ENCODE results near the gene EFCAB11.

EFCAB11 gene

DNA sequence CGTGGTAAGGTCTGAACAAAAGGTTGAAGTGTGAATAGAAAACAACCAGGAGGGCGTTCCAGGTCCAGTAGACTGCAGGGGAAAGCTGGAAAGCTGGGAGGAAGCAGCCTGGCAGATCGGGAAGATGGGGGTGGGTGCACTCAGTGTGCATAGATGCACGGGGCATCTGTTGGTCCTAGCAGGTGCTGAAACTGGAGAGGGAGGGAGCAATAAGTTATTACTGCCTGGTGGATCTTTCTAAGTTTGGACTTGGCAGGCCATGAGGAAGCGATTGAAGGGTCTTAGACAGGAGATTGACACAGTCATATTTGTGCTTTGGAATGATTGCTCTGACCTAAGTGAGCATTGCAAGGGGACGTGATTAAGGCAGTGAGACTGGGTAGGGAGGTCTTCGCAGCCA, 194.4 kb downstream of the EFCAB11 start:
- no peak for TF ChIP-seq GABPA (IDR thresholded peaks at IDR 0.05; ENCODE audit: low read depth)
- no peak for TF ChIP-seq REST (IDR thresholded peaks at IDR 0.05; ENCODE audit: insufficient replicate concordance, low read depth)
- no peak for TF ChIP-seq SPI1 (IDR thresholded peaks at IDR 0.05; ENCODE audit: borderline replicate concordance, low read depth)
- TF ChIP-seq, protein P1, sequence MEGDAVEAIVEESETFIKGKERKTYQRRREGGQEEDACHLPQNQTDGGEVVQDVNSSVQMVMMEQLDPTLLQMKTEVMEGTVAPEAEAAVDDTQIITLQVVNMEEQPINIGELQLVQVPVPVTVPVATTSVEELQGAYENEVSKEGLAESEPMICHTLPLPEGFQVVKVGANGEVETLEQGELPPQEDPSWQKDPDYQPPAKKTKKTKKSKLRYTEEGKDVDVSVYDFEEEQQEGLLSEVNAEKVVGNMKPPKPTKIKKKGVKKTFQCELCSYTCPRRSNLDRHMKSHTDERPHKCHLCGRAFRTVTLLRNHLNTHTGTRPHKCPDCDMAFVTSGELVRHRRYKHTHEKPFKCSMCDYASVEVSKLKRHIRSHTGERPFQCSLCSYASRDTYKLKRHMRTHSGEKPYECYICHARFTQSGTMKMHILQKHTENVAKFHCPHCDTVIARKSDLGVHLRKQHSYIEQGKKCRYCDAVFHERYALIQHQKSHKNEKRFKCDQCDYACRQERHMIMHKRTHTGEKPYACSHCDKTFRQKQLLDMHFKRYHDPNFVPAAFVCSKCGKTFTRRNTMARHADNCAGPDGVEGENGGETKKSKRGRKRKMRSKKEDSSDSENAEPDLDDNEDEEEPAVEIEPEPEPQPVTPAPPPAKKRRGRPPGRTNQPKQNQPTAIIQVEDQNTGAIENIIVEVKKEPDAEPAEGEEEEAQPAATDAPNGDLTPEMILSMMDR (IDR thresholded peaks at IDR 0.05; ENCODE audit: insufficient read depth, low read length), result no peak
- no peak for TF ChIP-seq POLR2AphosphoS5 (IDR thresholded peaks at IDR 0.05; ENCODE audit: low read depth)
- Histone ChIP-seq H3K27me3 (ENCODE audit: insufficient read depth, poor library complexity, severe bottlenecking) (no peaks in the 10 kb centered on the region), H3K27ac (replicated peaks) (no peak overlapping the region), H3K4me3 (replicated peaks; ENCODE audit: insufficient read depth, low read length) (no peak overlapping the region)
- DNase-seq (ENCODE audit: low read depth in 1 of 2, low spot score in 1 of 2), result no peak

GRCh38 chr14:89757313-89757939, 197.1 kb downstream of the EFCAB11 start:
- H3K4me3 ChIP-seq (replicated peaks; ENCODE audit: insufficient read depth, low read length), result no peak overlapping the region
- no peak for DNase-seq (ENCODE audit: low read depth in 1 of 2, low spot score in 1 of 2)
- H3K27ac ChIP-seq (replicated peaks), result no peak overlapping the region
- TF ChIP-seq POLR2AphosphoS5 (IDR thresholded peaks at IDR 0.05; ENCODE audit: low read depth) (no peak), SPI1 (IDR thresholded peaks at IDR 0.05; ENCODE audit: borderline replicate concordance, low read depth) (no peak), GABPA (IDR thresholded peaks at IDR 0.05; ENCODE audit: low read depth) (no peak), REST (IDR thresholded peaks at IDR 0.05; ENCODE audit: insufficient replicate concordance, low read depth) (no peak)
- TF ChIP-seq, protein P1 (IDR thresholded peaks at IDR 0.05; ENCODE audit: insufficient read depth, low read length), result no peak
- no peaks in the 10 kb centered on the region for H3K27me3 ChIP-seq (ENCODE audit: insufficient read depth, poor library complexity, severe bottlenecking)

- no peak overlapping the region for H3K27ac ChIP-seq (replicated peaks)
- no peak for DNase-seq (ENCODE audit: low read depth in 1 of 2, low spot score in 1 of 2)
- TF ChIP-seq SPI1 (IDR thresholded peaks at IDR 0.05; ENCODE audit: borderline replicate concordance, low read depth) (no peak), POLR2AphosphoS5 (IDR thresholded peaks at IDR 0.05; ENCODE audit: low read depth) (no peak), REST (IDR thresholded peaks at IDR 0.05; ENCODE audit: insufficient replicate concordance, low read depth) (no peak), GABPA (IDR thresholded peaks at IDR 0.05; ENCODE audit: low read depth) (no peak)
- TF ChIP-seq, protein P1 (IDR thresholded peaks at IDR 0.05; ENCODE audit: insufficient read depth, low read length), result no peak
- H3K27me3 ChIP-seq (ENCODE audit: insufficient read depth, poor library complexity, severe bottlenecking), result no peaks in the 10 kb centered on the region
- H3K4me3 ChIP-seq (replicated peaks; ENCODE audit: insufficient read depth, low read length), result no peak overlapping the region
These were observed 198.7 kb downstream of the EFCAB11 start for GRCh38 chr14:89755816-89756215.
